NCI-H2107 treated with DMSO at 0.1 percent for 48 hours (cell line): ENCODE results near the gene KCNK10.

Source experiments
- DNase-seq: peaks from one replicate; lab custom pipeline; 2025; ENCODE audit not compliant: unreplicated experiment; lab: John Stamatoyannopoulos, UW

Gene KCNK10

DNA sequence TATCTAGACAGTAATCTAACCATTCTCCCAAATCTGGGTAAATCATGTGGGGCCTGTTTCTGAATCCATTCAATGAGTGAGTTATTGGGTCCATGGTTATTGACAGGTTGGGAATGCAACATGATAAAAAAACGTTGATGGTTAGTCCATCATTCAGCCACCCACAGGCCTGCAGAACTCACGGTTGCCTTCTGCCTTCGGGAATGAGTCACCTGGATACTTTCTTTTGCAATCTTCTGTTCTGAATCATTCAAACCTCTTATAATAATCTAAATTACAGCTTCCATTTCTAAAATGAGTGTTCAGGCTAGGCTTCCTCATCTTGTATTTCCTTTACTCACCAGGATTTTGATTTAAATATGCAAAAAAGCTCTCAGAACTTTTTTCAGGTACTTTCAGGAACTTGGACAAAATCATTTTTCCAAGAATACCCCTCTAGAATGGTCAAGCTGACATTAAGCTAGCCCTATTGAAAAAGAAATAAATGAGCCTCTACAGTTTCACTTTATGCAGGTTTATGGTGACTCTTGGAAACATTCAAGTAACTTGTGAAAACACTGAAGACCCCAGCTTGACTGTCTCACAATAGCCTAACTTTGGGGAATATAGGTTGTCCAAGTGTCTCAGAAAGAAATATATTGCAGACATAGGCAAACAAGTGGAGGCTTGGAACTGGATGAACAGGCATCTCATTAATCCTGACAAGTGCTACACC is 94.4 kb downstream of the KCNK10 start:
- DNase-seq: no peak

DNA sequence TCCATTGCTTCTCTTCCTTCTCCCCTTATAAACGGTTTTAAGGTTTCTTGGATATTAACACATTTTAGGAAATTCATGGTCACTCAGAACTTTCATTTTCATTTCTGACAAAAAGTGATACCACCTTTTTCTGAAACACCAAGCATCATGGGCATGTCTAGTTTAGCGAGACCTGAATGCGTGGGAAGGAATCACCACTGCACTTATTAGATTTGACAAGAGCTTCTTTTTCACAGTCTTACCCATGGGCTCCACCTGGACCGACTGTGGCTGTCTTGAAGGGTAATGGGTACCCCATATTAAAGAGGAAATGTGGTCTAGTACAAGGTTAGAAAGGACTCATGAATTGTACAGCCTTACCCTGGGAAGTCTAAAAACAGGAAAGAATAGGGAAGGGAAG is 95.4 kb downstream of the KCNK10 start:
- DNase-seq: no peak

- DNase-seq: no peak
These were observed 97.3 kb downstream of the KCNK10 start for GRCh38 chr14:88225721-88226120.

- no peak for DNase-seq
These were observed 104.8 kb downstream of the KCNK10 start for GRCh38 chr14:88218119-88218915.

DNA sequence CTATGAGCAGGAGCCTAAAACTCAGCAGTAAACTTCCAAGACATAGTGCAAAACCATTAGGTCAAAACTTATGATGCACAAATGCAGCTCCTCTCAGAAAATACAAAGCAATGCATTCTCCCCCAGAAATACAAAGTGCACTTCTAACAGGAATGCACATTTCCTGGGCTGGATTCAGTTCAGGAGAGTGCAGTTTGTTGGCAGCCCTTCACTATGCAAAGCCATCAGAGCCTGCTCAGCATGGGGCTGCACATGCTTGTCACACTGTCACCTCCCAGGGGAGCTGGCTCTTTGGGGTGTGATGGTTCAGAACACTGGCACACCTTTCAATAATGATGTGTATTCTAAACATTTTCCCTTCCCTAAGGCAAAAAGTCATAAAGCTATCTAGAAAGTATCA is 110.4 kb downstream of the KCNK10 start:
- peak; percentile 43 for DNase-seq

- DNase-seq: no peak
These were observed 112.6 kb downstream of the KCNK10 start for GRCh38 chr14:88210426-88210825.

- no peak for DNase-seq
These were observed 113.8 kb downstream of the KCNK10 start for GRCh38 chr14:88209273-88209672.

- no peak for DNase-seq
These were observed 114.2 kb downstream of the KCNK10 start for GRCh38 chr14:88208858-88209257.

DNA sequence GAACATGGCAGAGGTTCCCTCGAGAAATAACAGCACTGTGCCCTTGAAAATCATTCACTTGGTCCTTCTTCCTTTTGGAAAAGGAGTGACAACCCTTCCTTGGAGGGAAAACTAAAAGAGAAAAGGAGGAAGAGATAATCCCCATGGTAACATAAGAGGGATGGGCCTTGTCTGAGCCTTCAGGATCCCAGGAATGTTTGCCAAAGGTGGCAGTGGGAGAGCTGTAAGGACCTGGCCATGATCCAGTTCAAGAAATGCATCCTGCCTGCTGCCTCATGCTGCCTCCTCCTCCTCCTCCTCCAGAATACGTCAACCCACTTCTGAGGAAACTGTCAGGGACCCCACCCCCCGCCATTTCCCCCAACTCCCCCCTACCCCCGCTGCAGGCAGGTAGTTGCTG is 118.8 kb downstream of the KCNK10 start:
- DNase-seq: no peak

GRCh38 chr14:88203291-88203690 is 119.8 kb downstream of the KCNK10 start:
- no peak for DNase-seq

- no peak for DNase-seq
These were observed 120.8 kb downstream of the KCNK10 start for GRCh38 chr14:88202286-88202685.

DNA sequence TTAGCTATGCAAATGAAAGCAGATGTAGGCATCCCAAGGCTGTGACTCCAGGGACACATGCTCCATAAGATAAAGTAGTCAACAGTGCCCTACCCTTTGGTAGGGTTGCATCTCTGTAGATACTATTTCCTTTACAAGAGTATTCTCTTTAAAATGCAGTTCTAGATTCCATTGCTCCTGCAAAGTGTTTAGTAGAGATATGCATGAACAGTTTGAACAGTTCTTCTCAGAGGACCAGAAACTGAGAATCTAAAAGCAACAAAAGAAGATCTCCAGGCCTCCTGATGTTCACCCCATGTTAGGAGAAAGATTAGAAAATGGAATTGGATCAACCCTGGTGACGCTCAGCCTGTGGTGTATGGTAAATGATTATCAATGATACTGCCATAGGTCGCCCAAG is 121.2 kb downstream of the KCNK10 start:
- DNase-seq: no peak

GRCh38 chr14:88199882-88200281 is 123.2 kb downstream of the KCNK10 start:
- DNase-seq: no peak

GRCh38 chr14:88198446-88198845 is 124.6 kb downstream of the KCNK10 start:
- peak; percentile 95 for DNase-seq

- DNase-seq: no peak
These were observed 126.1 kb downstream of the KCNK10 start for GRCh38 chr14:88196925-88197324.

DNA sequence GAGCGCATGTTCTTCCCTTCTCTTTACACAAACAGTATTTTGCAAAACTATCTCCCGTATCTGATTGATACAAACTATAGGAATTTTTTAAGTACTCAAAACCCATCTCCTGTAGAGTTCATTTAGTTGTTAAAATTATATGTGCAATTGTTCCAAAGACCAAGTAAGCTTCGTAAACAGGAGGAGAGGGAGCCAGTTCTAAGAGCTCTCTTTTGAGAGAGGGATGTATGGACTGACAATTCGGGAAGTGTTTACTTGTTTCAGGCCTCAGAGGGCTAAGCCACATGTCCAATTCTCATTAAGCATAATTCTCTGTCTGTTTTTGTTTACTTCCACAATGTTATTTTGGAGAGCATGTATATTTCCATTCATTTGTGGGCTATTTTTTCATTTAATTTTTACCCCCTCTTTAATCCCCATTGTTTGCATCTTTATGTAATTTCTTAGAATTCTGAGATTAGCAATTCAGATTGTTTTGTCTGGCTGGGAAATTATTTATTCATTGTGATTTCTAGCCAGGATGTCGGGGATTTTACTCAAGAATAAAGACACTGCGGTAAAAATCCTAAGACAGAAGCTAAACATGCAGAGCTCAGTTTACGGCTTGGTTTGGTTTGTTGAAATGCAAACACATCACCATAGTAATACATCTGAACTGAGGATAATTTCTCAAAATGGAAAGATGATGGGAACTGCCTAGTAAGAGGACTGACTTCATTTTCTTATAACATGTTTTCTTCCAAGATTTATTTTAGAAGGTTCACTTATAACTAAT is 126.8 kb downstream of the KCNK10 start:
- no peak for DNase-seq

GRCh38 chr14:88195676-88196075 is 127.4 kb downstream of the KCNK10 start:
- no peak for DNase-seq

DNA sequence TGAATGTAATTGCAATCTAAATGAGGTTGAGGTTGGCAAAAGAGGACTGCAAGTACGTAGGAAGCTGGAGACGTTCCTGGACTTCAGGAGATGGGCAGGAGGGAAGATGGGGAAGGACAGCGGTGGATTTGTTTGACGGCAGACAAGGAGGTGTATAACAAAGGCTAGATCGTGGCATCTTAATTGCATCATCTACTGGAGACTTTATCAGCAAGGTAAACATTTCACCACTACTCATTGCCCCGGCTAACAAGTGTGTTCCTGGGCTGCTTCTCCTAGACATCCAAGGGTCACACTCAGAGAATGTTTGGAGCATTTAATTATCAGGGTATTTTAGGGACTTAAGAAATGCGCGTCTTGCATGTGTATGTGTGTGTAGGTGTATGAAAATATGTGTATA is 128.5 kb downstream of the KCNK10 start:
- no peak for DNase-seq

GRCh38 chr14:88191605-88192004 is 131.5 kb downstream of the KCNK10 start:
- DNase-seq: no peak

GRCh38 chr14:88189417-88190191 is 133.5 kb downstream of the KCNK10 start:
- peak; percentile 97 for DNase-seq
